Breast epithelium (tissue), 3 donors: ENCODE results near the gene CROCC2.

Experiments
- CTCF ChIP-seq, 3 donors: fragments of 450-650 bp; IDR thresholded peaks; one replicate each; pipeline ENCODE4 v1.5.1; 2016 to 2017; ENCODE audit warnings: antibody characterized with exemption in 3 of 3, mild to moderate bottlenecking in 3 of 3, moderate library complexity in 3 of 3
- POLR2A ChIP-seq: fragments of 450-650 bp; IDR thresholded peaks from one replicate; pipeline ENCODE4 v1.6.1; 2016; ENCODE audit warnings: antibody characterized with exemption, mild to moderate bottlenecking, moderate library complexity

DNA sequence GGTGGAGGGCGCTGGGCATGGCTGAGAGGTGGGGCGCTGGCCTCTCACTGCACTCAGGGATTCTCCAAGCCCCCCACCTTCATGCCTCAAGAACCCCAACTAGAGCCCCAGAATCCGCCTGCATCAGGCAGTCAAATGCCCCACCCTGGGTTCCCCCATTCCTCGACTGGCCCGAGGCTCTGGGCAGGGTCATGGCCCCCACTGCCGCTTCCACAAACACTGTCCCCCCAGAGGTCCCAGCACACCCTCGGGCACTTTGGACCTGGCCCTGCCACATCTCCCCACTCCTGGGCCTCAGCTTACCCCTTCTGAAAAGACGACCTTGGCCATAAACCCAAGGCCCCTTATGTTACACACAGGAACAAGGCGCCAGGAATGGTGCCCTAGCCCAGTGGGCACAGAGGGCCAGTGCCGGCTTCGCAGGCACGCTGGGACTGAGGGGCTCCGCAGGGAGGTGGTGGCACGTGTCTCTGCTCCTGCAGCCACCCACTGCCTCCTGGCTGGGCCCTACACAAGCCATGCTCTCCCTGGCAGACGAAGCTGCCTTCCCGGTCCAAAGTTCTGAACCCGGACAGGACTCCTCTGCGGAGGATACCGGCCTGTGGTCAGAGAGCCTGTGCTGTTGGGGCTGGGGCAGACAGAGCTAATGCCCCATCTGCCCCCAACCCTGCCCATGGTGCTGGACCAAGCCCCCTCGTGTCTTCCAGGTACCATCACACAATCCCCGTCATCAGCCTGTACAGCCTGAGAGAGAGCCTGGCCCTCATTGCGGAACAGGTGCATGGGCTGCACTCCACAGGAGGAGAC lies 30.7 kb upstream of the CROCC2 start:
- TF ChIP-seq CTCF (IDR thresholded peaks at IDR 0.05) (no peak), POLR2A (no peak)
